Measurements from ENCODE around the gene MTA2. TPM values are rescaled to one million over a fixed set of nuclear protein-coding genes. Genes with fewer than 3 reads are reported as not detected.
A peak's percentile ranks its signal among the peaks of the same experiment; 100 is the strongest.

The MTA2 gene
- total RNA-seq, 1 donor from 2014 or later, result 79.2 TPM

GRCh38 chr11:62610814-62611704, 9.4 kb upstream of the MTA2 start:
- Histone ChIP-seq H3K9me3 (no peaks in the 10 kb centered on the region), H3K27ac (peak overlapping the region; percentile 98 to 99), H3K36me3 (peaks cover 40 to 48% of the 10 kb centered on the region in 2 donors), H3K27me3 (no peaks in the 10 kb centered on the region), H3K4me3 (peak overlapping the region; percentile 82 to 92), H3K4me1 (peaks cover 11 to 27% of the 10 kb centered on the region in 2 donors)
- intact Hi-C loops (cut with DNase I), result loop anchor here (5.0 kb wide), 1 partner anchor 221 kb away; the partner anchor contains the start of genes STX5 and TEX54
- TF ChIP-seq CTCF (IDR thresholded peaks at IDR 0.05), result no peak
- no peak for DNase-seq (ENCODE audit: low spot score in 2 of 2)

GRCh38 chr11:62610403-62610802, 8.7 kb upstream of the MTA2 start:
- no peaks in the 10 kb centered on the region for H3K27me3 ChIP-seq
- no peak for TF ChIP-seq CTCF (IDR thresholded peaks at IDR 0.05)
- peaks cover 11 to 27% of the 10 kb centered on the region in 2 donors for H3K4me1 ChIP-seq
- intact Hi-C loops (cut with DNase I), result loop anchor here (5.0 kb wide), 1 partner anchor 222 kb away; the partner anchor contains the start of genes STX5 and TEX54
- H3K36me3 ChIP-seq, result peaks cover 42 to 52% of the 10 kb centered on the region in 2 donors
- no peaks in the 10 kb centered on the region for H3K9me3 ChIP-seq
- no peak for DNase-seq (ENCODE audit: low spot score in 2 of 2)
- H3K4me3 ChIP-seq, result no peak overlapping the region
- H3K27ac ChIP-seq, result peak overlapping the region in 1 of 2 donors; percentile 98

DNA sequence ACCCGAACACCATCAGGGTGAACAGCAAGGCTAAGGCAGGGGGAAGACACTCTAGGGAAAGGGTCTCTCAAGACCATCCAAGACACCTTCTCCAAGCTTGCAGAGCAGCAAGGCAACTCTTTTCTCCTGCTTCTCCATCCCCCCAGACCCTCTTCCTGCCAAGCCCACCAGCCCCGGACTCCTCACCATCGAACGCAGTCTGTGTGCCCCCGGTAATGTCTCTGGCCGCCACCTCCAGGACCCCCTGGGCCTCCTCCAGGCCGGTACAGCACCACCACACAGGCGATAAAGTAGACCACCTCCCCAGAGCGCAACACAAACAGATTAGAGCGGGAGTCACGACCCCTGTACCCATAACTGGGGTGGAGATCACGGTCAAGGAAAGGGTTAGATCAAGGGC, 7.1 kb upstream of the MTA2 start:
- Histone ChIP-seq H3K4me1 (peaks cover 11 to 28% of the 10 kb centered on the region in 2 donors), H3K27ac (no peak overlapping the region), H3K4me3 (no peak overlapping the region), H3K9me3 (no peaks in the 10 kb centered on the region), H3K36me3 (peaks cover 40 to 55% of the 10 kb centered on the region in 2 donors), H3K27me3 (no peaks in the 10 kb centered on the region)
- no peak for DNase-seq (ENCODE audit: low spot score in 2 of 2)
- no peak for TF ChIP-seq CTCF (IDR thresholded peaks at IDR 0.05)
- intact Hi-C loops (cut with DNase I), result no loop called here

DNA sequence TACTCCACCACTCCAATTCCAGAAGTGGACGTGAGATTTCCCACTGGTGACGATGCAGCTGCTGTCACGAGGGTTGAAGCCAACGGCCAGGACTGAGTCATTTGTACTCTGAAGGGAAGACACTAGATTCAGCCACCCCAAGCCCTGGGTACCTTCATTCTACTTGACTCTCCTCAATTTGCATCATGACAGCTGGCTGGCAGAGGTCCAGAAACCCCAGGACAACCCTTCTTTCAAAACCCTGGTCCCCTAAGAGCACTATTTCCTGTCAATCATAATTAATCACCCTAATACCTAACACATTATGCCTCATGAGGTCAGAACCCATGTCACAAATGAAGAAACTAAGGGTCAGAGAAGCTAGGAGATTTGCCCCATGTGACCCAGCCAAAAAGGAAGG, 6.0 kb upstream of the MTA2 start:
- DNase-seq (ENCODE audit: low spot score in 2 of 2), result no peak
- no peaks in the 10 kb centered on the region for H3K27me3 ChIP-seq
- no peaks in the 10 kb centered on the region for H3K9me3 ChIP-seq
- intact Hi-C loops (cut with DNase I), result no loop called here
- peaks cover 11 to 27% of the 10 kb centered on the region in 2 donors for H3K4me1 ChIP-seq
- no peak overlapping the region for H3K4me3 ChIP-seq
- H3K27ac ChIP-seq, result no peak overlapping the region
- H3K36me3 ChIP-seq, result peaks cover 40 to 57% of the 10 kb centered on the region in 2 donors
- TF ChIP-seq CTCF (IDR thresholded peaks at IDR 0.05), result no peak

- intact Hi-C loops (cut with DNase I), result no loop called here
- Histone ChIP-seq H3K36me3 (peaks cover 39 to 56% of the 10 kb centered on the region in 2 donors), H3K27me3 (no peaks in the 10 kb centered on the region), H3K9me3 (no peaks in the 10 kb centered on the region), H3K4me1 (peaks cover 6 to 23% of the 10 kb centered on the region in 2 donors), H3K27ac (no peak overlapping the region), H3K4me3 (no peak overlapping the region)
- no peak for TF ChIP-seq CTCF (IDR thresholded peaks at IDR 0.05)
- DNase-seq (ENCODE audit: low spot score in 2 of 2), result no peak
Observed at GRCh38 chr11:62605902-62606301, 4.2 kb upstream of the MTA2 start.
